Umbilical cord (tissue), 2 donors: ENCODE data around the gene KRT37. TPM values are rescaled to one million over a fixed set of nuclear protein-coding genes. Genes with fewer than 3 reads are reported as not detected.
"Not testable (repeated sequence)": the region's sequence is repeated elsewhere in the genome, so short reads cannot be mapped to it uniquely, and the experiment has no call there.

Experiments used
- DNase-seq: peaks from one replicate; pipeline ENCODE4 v3.0.0-alpha.2; 2015; ENCODE audit warnings: low spot score
- total RNA-seq: library from RNA; depleted of rRNA; stranded (reverse); fragments of >200 nt; gene quantifications from one replicate; pipeline ENCODE4 v1.2.3, GENCODE V29; 2014; ENCODE audit warnings: low replicate concordance; ENCODE audit not compliant: insufficient read depth

Gene KRT37
- total RNA-seq, 1 donor from 2014 or later = not detected

DNA sequence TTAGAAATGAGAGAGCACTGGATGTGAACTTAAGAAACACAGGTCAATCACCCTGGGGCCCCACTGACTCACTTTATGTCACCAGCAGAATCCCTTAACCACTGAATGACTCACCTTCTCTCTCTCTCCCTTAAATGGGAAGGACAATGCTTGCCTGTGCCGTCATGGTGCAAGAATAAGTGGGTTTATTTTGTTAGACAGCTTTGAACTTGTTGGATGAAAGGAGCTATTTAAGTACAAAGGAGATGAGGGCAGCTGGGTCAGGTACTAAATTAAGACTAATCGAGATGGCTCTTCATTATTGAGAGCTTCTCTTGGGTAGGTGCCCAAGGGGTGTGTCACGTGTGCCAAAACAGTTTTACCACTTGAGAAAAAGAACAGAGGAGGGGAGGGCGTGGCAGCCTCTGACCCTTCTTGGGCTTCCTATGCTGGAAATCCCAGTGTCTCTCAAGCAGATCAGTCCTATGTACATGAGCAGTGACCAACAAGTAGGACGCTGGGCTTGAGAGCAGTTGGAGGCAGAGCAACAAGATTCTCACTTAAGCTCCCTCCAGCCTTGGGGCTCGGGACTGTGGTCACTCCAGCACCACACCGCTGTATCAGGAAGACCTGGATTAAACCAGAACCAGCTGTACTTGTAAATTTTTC is 20.2 kb downstream of the KRT37 start:
- DNase-seq = peak; percentile 46

DNA sequence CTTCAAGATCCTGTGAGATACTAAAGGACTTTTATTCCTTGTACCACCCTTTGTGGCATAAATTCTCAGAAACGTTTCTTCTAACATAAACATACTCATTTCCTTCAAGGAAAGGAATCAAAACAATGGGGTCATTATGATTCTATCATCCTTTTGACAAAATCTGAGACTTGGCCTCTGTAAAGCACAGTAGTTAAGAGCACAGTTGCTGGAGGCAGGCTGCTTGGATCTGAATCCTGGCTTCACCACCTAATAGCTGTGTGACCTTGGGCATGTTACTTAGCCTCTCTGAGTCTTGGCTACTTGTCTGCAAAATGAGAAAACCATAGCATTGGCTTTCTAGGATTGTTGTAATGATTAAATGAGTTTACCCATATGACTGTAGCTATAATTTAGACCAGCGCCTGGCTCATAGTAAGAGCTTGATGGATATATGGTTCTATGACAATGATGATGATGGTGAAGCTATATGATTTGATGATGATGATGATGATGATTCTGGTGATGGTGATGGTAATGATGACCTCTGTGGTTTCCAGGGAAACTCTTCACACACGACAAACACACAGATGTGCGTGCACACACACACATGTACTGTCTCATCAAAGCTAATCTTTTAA is 20.9 kb downstream of the KRT37 start:
- DNase-seq = no peak

DNA sequence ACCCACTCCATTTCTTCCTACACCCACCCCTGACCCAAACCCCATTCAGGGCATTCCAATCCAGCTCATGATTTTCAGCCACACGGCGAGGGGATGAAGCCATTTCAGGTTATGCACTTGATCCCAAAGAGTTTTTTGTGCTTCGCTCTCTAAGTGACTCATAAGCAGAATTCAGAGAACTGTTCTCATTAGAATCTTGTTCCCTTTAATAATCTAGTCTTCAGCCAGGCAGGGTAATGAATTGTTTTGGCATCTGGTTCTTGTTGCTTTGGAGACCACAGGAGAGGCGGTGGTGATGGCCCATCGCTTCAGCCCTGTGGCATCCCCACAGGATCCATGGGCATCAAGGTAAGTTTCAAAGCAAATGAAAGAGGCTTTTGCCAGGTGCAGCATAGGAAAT is 22.2 kb downstream of the KRT37 start:
- no peak for DNase-seq

DNA sequence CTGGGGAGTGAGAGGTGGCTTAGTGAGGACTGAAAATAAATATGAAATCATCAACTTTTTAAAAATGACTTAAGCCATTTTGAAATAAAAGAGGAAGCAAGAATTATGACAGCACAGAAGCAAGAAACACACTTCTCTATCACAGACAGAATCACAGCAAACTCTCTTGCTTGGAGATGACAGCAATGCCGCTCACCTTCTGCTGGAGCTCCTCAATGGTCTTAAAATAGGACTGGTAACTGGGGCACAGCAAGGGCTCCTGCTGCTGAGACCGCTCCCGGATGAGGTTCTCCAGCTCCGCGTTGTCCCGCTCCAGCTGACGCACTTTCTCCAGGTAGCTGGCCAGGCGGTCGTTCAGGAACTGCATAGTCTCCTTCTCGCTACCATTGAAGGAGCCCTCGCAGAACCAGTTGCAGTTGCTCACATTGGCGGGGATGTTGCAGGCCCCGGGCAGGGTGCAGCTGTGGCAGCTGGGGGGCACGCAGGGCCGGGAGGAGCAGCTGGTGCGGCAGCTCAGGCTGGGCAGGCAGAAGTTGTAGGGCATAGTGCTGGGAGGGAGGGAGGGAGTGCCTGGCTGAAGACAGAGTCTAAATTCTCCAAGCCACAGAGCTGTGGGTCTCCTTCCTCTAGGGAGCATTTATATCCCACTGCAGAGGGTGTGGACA is 27.3 kb downstream of the KRT37 start, which contains the start of gene KRT31:
TSS of gene KRT31 (minus strand) at position 613 of the 665 bp plus-strand sequence. CDS start at position 544, 69 bp downstream.
- DNase-seq = no peak

DNA sequence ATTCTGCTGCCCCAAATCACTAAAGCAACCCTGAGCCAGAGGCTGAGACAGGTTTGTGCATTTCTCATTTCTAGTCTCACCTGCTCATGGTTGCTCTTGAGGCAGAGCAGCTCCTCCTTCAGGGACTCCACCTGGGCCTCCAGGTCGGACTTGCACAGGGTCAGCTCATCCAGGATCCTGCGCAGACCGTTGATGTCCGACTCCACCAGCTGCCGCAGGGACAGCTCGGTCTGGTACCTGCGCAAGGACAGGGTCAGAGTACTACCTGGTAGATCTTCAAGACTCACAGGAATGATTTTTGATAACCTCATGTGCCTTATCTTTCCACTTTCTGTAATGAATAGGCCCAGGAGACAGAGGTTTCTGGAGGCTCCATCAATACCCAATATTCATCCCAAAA is 28.0 kb downstream of the KRT37 start:
- DNase-seq = no peak

DNA sequence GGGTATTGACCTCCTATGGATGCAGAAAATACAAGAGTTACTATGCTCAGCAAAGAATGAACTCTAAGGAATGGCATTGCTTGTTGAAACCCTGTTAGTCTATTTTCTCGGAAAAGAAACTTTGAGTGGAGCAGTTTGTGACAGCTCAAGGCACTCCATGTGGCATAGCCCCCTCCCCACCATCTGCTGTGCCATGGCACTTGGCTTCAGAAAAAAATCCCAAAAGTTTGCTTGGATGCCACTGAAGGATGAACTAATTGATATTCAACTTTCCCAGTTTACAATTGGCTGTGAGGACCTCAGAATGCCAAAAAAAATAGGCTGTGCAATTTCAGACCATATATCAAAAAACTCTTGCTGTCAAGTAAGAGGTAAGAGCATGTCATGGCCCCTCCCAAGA is 28.8 kb downstream of the KRT37 start:
- DNase-seq = no peak

DNA sequence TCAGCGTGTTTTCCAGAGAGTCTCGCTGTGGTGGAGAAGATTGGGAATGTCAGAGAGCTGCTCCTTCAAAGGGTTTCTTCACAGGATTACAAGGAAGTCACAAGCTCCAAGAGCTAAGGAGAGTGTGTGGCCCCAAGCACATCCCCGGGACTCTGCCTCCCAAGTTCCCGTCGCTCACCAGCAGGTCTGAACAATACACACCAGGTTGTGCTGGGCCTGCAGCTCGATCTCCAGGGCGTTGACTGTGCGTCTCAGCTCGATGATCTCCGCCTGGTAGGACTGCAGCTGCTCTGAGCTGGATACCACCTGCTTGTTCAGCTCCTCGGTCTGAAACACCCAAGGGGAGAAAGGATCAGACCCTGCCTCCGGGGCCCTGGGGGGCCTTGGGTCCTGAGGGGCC is 29.3 kb downstream of the KRT37 start:
- DNase-seq = not testable (repeated sequence)

DNA sequence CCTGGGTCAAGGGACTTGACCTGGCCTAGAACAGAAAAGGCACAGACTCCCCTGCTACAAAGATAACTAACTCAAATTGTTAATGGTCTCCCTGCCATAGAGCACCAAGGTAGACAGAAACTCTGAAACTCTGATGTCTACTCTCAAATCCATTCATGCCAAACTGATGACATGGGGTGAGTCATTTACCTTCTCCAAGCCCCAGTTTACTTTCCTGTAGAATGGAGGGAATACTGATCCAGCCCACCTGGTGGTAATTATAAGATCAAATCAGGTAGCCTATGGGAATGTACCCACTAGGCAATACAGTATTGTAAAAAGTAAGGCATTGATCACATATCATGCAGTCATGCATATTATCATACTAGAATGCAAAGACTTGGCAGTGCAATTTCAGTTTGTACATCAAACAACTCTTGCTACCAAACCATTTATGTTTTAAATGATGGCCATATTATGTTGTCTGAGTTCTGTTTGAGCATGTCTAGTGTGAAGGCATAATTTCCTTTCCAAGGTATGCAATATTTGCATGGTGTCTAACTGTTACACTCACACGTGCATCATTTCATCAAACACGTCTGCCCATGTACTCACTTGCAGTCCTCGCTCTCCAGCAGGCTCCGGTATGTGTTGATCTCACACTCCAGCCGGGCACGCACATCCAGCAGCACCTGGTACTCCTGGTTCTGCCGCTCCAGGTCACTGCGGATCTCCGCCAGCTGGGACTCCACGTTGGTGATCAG is 30.0 kb downstream of the KRT37 start:
- no peak for DNase-seq

DNA sequence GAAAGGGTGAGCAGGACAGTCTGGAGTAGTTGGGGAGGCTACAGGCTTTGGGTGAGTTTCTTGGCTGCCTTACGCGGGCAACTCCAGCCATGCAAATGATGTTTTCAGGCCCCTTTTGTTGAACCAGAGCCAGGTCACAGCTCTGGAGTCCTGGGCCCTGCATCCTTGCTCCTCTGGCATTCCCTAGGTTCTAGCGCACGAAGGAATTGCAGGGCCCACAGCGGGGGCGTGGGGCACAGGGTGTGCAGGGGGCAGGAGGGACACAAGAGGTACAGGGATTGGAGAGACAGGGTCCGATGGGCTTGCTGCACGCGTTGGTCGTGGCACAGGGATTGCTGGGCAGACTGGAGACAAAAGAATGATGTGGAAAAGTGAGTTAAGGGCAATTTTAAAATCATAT is 30.6 kb downstream of the KRT37 start:
- no peak for DNase-seq

DNA sequence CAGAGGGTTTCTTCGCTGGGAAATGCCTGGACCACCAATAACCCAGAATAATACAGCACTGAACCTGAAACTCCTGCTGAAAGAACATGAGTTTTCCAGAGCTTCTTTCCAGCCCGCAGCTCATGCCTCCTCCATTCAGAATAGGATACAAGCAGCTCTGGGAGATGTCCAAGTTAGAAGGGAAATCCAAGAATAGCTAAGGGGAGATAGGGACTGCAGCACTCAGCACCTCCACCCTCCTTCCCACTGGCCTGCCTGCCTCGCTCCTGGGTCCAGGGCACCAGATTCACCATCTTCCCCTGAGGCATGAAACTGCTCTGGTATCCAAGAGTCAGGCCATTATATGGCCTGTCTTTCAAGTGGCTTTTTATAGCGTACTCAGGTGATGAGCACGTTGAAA is 31.1 kb downstream of the KRT37 start:
- peak; percentile 60 for DNase-seq

DNA sequence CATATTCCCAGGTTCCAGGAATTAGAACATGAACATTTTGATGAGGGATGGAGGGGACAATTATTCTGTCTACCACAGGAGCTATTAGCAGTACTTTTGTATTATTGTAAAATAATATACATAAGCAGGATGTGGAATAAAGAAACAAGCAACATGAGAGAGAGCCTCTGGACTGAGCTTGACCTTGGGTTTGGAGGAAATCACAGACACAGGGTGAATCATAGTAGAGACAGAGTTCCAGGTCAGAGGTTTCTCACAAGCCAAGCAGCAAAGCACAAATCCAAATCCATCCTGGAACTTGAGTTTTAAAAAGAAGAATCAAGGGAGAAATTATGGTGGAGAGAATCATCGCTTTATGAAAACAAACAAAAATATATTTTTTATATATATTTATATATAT is 32.1 kb downstream of the KRT37 start:
- DNase-seq = no peak

DNA sequence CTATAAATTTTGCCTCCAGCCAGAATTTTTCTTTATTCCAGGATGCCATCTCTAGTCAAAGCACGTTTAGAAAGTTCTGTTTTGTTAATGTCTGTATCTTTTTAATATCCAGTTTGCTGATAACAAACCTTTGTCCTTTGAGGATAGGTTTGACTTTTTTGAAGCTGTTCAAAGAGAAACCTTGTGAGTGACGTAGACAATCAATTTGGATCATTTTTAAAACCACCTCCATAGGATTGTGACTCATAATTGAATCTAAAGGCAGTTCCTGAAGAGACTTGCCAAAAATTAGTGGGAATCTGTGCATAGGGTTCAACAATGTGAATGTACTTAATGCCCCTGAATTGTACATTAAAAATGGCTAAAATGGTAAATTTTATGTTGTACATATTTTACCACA is 32.9 kb downstream of the KRT37 start:
- no peak for DNase-seq

DNA sequence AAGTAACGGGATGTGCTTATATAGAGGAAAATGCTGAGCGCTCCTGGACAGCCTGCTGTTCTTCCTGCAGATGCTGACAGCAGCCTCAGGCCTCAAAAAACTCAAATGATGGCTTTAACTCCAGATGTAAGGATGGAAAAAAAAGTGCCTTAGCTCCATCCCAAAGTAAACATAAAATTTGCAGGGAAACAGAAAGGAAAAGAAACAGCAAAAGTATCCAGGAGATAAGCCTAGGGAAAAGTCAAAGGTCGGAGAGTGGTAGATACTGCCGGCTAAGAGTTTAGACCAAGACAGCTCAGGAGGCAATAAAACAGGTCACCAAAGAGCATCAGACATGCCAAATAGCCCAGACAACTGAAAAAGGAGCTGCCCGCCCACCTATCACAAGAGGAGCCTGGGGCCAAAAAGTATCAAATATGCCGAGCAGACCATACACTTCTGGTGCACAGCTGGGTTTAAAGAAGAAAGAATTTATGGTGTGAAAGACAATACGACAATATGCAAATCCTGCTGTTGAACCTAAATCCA is 33.9 kb downstream of the KRT37 start:
- DNase-seq = no peak

DNA sequence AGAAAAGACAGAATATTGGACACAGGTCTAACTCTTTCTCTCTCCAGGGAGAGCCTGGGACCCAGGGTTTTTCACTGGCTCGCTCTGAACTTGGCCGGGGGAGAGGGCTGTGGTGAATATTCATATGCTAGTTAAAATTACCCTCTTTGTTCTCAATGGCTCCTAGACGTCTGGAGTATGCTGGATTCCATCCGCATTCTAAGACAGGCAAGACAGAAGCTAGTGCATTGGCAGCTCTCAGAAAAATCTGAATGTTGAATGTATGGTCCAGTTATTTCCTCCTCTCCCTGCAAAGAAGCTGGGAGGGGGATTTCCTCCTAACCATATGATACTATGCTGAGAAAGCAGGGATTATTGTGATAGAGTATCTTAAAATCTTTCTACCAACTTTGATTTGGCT is 36.7 kb downstream of the KRT37 start:
- DNase-seq = no peak

DNA sequence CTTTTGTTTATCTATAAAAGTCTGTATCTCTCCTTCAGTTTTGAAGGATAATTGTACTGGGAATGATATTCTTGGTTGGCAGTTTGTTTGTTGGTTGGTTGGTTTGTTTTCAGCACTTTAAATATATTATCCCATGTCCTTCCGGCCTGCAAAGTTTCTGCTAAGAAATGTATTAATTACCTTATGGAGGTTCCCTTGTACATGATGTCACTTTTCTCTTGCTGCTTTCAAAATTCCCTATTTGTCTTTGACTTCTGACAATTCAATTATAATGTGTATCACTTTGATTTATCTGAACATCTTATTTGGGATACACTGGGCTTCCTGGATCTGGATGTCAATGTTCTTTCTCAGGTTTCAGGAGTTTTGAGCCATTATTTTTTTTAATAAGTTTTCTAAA is 38.2 kb downstream of the KRT37 start:
- no peak for DNase-seq

DNA sequence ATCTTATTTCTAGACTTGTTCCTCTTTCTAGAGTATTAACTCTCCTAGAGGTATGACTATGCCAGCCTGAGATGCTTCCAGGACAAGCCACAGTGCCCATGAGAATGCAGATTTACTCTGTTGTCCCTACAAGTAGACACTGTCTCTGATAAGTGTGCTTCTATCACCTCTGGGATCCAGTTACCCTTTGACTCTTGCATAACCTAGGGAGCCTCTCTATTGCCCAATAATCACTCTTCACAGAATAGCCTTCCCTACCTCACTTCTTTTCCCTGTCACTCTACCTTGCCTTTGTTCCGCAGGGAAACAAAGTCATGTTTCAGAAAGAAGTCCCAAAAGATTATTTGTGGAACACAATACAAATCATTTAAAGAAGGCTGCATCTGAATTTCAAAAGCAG is 40.7 kb downstream of the KRT37 start:
- DNase-seq = no peak

DNA sequence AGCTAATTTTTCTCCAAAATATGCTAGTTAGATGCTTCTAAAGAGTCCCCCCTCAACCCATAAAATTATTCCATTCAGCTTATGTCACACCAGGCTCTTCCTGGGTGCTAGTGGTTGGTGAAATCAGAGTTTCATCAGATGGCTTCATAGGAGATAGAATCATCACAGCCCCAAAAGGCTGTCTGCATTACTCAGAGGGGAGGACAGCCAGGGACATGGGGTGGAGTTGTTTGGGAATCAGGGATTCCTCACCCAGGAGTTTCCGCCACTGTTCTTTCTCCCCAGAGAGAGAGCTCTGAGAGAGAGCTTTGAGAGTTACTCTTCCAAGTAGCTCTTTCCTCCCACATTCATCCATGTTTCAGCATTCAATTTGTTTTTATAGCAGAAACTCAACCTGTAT is 42.0 kb downstream of the KRT37 start:
- no peak for DNase-seq

DNA sequence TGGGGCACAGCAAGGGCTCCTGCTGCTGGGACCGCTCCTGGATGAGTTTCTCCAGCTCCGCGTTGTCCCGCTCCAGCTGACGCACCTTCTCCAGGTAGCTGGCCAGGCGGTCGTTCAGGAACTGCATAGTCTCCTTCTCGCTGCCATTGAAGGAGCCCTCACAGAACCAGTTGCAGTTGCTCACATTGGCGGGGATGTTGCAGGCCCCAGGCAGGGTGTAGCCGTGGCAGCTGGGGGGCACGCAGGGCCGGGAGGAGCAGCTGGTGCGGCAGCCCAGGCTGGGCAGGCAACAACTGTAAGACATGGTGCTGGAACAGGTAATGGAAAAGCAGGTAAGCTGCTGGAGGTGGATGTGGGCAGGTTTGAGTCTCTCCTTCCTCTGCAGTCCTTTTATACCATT is 42.4 kb downstream of the KRT37 start, which contains the start of gene KRT34:
TSS of gene KRT34 (minus strand) at position 364 of the 400 bp plus-strand sequence. CDS start at position 304, 60 bp downstream.
- DNase-seq = not testable (repeated sequence)

DNA sequence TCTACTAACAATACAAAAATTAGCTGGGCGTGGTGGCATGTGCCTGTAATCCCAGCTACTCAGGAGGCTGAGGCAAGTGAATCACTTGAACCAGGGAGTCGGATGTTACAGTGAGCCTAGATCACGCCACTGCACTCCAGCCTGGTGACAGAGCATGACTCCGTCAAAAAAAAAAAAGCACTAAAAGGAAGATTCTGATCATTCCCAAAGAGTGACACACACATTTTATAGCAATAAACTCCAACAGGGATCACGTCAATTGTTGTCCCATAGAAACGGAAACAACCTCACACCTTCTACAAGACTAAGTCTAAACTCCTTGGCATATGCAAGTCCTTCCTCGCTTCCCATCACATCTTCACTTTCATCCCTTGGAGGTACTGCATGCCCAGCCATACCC is 44.3 kb downstream of the KRT37 start:
- DNase-seq = not testable (repeated sequence)

DNA sequence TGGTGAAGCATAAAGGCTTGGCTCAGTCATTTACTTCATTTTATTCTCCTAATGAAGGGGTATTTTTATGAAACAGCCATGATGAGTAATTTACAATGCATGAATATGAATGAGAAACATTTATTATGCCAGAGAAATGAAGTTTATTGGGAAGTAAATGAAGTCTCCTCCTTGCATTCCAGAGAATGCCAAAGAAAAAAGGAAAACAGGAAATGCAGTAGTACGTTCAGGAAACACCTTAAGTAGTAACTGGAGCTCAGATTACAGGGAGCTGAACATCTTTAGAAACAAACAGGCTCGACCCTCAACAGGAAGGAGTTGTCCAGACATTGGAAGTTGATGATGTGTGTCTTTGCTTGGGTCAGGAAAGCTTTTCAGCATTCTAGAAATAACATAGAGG is 46.8 kb downstream of the KRT37 start:
- no peak for DNase-seq
